WERI-Rb-1 (cell line): ENCODE results near the gene TNXB.

Experiments used
- DNase-seq: peaks from one replicate; pipeline ENCODE4 v3.0.0-alpha.2; 2020
- H3K27ac ChIP-seq: fragments of 250-450 bp; sonication (Bioruptor Pico); 2 replicates; pipeline ENCODE4 v1.5.1; 2020; ENCODE audit warnings: mild to moderate bottlenecking, moderate library complexity
- H3K27me3 ChIP-seq: fragments of 250-450 bp; sonication (Bioruptor Pico); 2 replicates; pipeline ENCODE4 v1.5.1; 2021; ENCODE audit warnings: mild to moderate bottlenecking, low read depth, moderate library complexity; ENCODE audit not compliant: insufficient read depth, severe bottlenecking
- H3K36me3 ChIP-seq: fragments of 250-450 bp; sonication (Bioruptor Pico); 2 replicates; pipeline ENCODE4 v1.5.1; 2020; ENCODE audit warnings: mild to moderate bottlenecking, moderate library complexity
- H3K4me3 ChIP-seq: 2 replicates; pipeline ENCODE4 v1.5.1; 2011; ENCODE audit warnings: low read depth, mild to moderate bottlenecking, control low read depth, low read length
- H3K9me3 ChIP-seq: fragments of 250-450 bp; sonication (Bioruptor Pico); 2 replicates; pipeline ENCODE4 v1.5.1; 2021; ENCODE audit warnings: mild to moderate bottlenecking, moderate library complexity; ENCODE audit not compliant: severe bottlenecking
- TF ChIP-seq, protein P1 (sequence below): IDR thresholded peaks from 2 replicates; pipeline ENCODE4 v1.5.1; 2011; ENCODE audit warnings: low read depth, mild to moderate bottlenecking, control low read depth, inconsistent platforms, low read length

The TNXB gene

DNA sequence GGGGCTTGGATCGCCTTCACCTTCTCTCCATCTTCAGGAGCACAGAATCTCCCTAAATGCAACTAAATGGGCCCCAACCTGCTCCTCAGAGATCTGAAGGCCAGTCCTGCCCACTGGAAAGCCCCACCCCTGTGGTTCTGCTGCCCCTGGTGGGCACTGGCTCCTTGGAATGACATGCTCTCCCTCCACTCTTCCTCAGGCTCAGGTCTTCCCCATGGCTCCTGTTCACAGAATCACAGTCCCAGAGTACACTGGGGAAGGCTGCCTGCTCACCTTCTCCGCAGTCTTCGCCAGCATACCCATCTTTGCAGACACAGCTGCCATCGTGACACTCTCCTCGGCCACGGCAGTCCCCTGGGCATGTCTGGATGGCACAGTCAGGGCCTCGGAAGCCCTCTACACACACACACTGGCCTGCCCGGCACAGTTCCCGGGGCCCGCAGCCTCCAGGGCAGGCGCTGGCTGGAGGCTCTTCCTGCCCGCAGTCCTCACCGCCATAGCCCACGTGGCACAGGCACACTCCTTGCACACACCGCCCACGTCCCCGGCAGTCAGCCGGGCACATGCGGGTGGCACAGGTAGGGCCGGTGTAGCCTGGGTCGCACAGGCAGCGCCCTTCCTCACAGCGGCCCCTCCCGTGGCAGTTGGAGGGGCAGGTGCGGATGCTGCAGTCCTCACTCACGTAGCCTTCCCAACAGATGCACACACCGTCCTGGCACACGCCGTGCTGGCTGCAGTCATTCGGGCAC, 13.6 kb downstream of the TNXB start:
- TF ChIP-seq, protein P1, sequence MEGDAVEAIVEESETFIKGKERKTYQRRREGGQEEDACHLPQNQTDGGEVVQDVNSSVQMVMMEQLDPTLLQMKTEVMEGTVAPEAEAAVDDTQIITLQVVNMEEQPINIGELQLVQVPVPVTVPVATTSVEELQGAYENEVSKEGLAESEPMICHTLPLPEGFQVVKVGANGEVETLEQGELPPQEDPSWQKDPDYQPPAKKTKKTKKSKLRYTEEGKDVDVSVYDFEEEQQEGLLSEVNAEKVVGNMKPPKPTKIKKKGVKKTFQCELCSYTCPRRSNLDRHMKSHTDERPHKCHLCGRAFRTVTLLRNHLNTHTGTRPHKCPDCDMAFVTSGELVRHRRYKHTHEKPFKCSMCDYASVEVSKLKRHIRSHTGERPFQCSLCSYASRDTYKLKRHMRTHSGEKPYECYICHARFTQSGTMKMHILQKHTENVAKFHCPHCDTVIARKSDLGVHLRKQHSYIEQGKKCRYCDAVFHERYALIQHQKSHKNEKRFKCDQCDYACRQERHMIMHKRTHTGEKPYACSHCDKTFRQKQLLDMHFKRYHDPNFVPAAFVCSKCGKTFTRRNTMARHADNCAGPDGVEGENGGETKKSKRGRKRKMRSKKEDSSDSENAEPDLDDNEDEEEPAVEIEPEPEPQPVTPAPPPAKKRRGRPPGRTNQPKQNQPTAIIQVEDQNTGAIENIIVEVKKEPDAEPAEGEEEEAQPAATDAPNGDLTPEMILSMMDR = peak; percentile 52
- DNase-seq = peak; percentile 55
- H3K27me3 ChIP-seq = peaks cover 34% of the 10 kb centered on the region
- H3K36me3 ChIP-seq = no peaks in the 10 kb centered on the region
- H3K4me3 ChIP-seq = peak overlapping the region; percentile 42; the same call in 1 of the 2 replicates
- H3K27ac ChIP-seq = no peak overlapping the region
- H3K9me3 ChIP-seq = no peaks in the 10 kb centered on the region

DNA sequence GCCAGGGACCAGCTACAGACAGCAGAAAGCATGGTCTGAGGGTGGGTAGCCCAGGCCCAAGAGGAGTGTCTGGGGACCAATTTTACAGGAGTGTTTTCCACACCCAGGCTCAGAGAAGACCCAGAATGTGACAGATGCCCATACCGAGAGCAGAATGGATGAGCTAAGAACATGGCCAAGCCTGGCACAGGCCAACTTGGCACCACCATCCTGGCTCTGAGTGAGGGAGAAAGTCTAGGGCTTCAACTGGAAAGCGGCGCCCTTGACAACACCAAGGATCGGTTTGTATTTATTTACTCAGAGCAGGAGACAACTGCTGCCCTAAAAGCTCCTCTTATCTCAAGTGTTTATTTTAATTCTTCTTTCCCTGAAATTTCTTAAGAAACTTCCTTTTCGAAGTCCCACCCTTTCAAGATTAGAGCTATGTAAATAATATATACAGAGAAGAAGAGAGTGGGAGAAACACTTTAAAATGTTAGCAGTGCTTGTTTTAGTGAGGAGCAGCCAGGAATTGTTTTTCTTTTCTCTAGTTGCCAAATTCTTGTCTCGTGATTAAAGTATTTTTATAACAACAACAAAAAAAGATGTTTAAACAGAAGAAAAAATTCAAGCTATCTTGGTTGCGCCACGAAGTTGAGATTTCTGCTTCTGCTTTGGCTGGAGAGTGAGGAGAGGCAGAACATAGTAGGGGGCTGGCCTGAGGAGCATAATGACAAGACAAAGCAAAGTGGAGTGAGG, 16.2 kb downstream of the TNXB start:
- H3K27me3 ChIP-seq = peaks cover 34% of the 10 kb centered on the region
- no peak overlapping the region for H3K4me3 ChIP-seq
- H3K9me3 ChIP-seq = no peaks in the 10 kb centered on the region
- no peaks in the 10 kb centered on the region for H3K36me3 ChIP-seq
- TF ChIP-seq, protein P1 = no peak
- DNase-seq = no peak
- no peak overlapping the region for H3K27ac ChIP-seq

DNA sequence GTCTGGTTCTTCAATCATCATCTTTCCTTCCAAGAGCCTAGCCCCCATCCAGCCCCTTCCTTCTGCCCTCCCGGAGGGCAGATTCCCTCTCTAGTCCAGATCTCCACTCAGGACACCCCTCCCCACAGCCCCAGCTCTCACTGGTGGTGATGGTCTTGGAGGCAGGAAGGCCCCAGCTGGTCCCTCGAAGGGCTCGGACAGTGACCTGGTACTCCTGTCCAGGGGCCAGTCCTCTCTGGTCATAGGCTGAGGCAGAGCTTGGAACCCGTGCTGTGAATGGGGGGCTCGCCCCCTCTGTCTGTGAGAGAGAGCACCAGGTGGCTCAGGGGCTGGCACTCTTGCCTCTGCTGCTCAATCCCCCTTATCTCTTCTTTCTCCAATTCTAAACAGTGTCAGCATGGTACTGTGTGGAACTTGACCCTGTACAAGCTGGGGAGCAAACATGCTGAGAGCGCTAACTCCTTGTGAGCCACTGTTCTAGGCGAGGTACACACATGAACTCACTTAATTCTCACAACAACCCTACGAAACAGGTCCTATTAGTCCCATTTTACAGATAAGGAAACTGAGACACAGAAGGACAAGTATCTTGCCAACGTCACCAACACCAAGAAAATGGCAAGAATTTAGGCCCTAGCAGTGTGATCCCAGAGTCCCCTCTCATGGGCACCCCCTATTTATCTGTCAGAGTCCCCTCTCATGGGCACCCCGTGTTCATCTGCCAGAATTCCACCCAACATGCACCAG, 19.9 kb downstream of the TNXB start:
- no peak for DNase-seq
- Histone ChIP-seq H3K27ac (no peak overlapping the region), H3K9me3 (no peaks in the 10 kb centered on the region), H3K36me3 (no peaks in the 10 kb centered on the region), H3K27me3 (no peaks in the 10 kb centered on the region), H3K4me3 (no peak overlapping the region)
- TF ChIP-seq, protein P1 = no peak

DNA sequence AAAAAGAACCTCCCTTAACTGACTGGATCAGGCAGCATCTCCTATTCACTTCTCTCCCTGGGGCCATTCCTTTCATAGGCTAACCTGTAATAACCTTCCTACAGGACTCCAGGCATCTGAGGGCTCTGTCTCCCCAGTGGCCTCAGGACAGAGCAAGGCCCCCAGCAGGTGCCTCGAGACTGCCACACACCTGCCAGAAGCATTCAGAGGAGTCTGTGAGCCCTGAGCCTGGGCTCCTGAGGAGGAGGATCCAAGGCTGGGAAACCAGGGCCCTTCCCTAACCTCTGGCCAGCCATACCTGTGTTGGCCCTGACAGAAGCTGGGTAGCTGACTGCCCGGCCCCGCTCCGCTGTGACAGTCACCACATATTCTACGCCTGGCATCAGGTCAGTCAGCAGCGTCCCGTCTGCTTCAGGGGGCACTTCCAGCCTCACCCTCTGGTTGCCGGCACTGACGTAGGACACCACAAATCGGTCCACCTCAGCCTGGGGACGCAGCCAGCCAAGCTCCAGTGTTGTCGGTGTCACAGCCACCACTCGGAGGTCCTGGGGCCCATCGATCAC, 20.6 kb downstream of the TNXB start:
- DNase-seq = no peak
- H3K27ac ChIP-seq = no peak overlapping the region
- H3K36me3 ChIP-seq = no peaks in the 10 kb centered on the region
- H3K4me3 ChIP-seq = no peak overlapping the region
- TF ChIP-seq, protein P1 = no peak
- no peaks in the 10 kb centered on the region for H3K9me3 ChIP-seq
- H3K27me3 ChIP-seq = no peaks in the 10 kb centered on the region

DNA sequence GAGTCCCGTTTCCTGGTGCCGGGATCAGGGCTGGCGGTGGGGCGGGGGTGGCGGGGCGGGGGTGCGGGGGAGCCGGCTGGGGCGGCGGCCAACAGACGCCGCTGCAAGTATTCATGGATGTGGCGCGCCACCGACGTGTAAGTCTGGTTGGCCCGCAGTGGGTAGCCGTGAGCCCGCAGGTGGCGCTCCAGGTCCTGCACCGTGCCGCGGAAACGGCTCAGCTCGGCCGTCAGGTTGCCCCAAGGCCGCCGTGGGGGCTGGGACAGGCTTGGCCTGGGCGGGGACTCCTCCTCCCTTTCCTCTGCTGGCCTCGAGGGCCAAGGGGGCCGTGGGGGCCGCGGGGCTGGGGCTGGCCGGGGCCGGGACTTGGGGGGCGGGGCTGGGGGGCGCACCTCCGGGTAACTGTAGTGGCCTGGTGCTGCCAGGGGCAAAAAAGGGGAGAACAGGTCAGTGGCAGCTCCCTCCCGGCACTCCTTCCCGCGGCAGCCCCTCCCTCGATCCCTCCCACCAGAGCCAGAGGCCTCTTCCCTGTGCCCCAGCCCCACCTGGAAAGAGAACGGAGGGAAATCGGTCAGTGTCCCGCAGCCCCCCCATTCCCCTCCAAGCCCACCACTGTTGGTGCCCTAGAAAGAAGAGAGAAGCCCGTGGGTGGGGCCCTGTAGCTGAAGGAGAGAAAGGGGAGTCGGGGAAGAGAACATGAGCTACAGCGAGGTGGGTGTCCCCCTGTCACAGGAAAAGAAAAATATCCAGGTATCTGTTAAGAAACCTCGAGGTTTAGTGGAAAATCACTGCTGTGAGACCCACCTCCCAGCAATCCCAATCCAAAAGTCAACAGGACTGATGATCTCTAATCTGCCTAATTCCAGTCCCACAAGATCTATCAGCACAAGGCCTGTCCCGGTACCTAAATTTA, 21.3 kb downstream of the TNXB start:
- Histone ChIP-seq H3K4me3 (peak overlapping the region; percentile 13), H3K27ac (0 out of 2 replicates have a peak overlapping the region, but pooled peaks have one; percentile 25), H3K36me3 (no peaks in the 10 kb centered on the region), H3K9me3 (no peaks in the 10 kb centered on the region), H3K27me3 (no peaks in the 10 kb centered on the region)
- TF ChIP-seq, protein P1 = peak; percentile 97
- DNase-seq = peak; percentile 98
